ENCODE data around the gene ZGRF1. TPM values are rescaled to one million over a fixed set of nuclear protein-coding genes. Genes with fewer than 3 reads are reported as not detected.
A peak's percentile ranks its signal among the peaks of the same experiment; 100 is the strongest.

The ZGRF1 gene
- total and polyA plus RNA-seq, 2 donors (not counting 1 experiment from before 2014, with no cell fraction given): 4.6 to 13.0 TPM

- peaks cover 4 to 85% (median 80%) of the 10 kb centered on the region in 4 experiments for H3K27me3 ChIP-seq (replicated peaks in 1 of 4; ENCODE audit: control extremely low read depth in 1 of 4, control insufficient read depth in 3 of 4, insufficient read depth in 4 of 4, low read length in 3 of 4)
- ATAC-seq (ENCODE audit: low read depth) (peak; percentile 48), DNase-seq (peak; percentile 75)
- ChIA-PET CTCF (interaction anchor here (0.7 to 1.3 kb wide), 2 partner anchors 8 to 300 kb away, joined by 3 to 8 read pairs; no protein-coding TSS in a partner anchor), POLR2A (no interaction called here)
- peak overlapping the region; percentile 35 to 75 (median 60) for H3K4me3 ChIP-seq (ENCODE audit: control extremely low read depth in 1 of 5, extremely low read depth in 1 of 5, insufficient read depth in 1 of 5, low read depth in 2 of 5, low read length in 4 of 5)
- H4K20me1 ChIP-seq (ENCODE audit: control insufficient read depth, insufficient read depth, low read length, poor library complexity, severe bottlenecking): no peaks in the 10 kb centered on the region
- Mint-ChIP-seq H3K4me1 (peaks cover 56% of the 10 kb centered on the region), H3K27me3 (peaks cover 91% of the 10 kb centered on the region), H3K9me3 (ENCODE audit: insufficient read depth) (peaks cover 5% of the 10 kb centered on the region), H3K27ac (peak overlapping the region; percentile 66), H3K4me3 (peak overlapping the region; percentile 96)
- peaks cover 51 to 76% of the 10 kb centered on the region in 2 donors for H3K4me1 ChIP-seq (ENCODE audit: control insufficient read depth in 2 of 2, insufficient read depth in 2 of 2, low read length in 2 of 2)
- H3K36me3 ChIP-seq (replicated peaks in 1 of 2; ENCODE audit: control extremely low read depth in 1 of 2, control insufficient read depth in 1 of 2, extremely low read depth in 1 of 2, insufficient read depth in 2 of 2, low read length in 1 of 2): no peaks in the 10 kb centered on the region
- WGBS (ENCODE audit: insufficient coverage): under 1% methylated on average over 63 of the region's 96 CpGs
- H3K27ac ChIP-seq (ENCODE audit: low read length in 2 of 2): no peak overlapping the region
- intact Hi-C loops (cut with micrococcal nuclease): loop anchor here (1.0 to 10.0 kb wide), 3 partner anchors 8 to 1901 kb away; no protein-coding TSS in a partner anchor
- peaks cover 0 to 35% (median 17%) of the 10 kb centered on the region in 3 donors for H3K9me3 ChIP-seq (ENCODE audit: control extremely low read depth in 1 of 3, control insufficient read depth in 2 of 3, insufficient read depth in 1 of 3, low read length in 2 of 3)
- H2AFZ ChIP-seq (ENCODE audit: insufficient read depth, low read depth, low read length, poor library complexity, severe bottlenecking): peak overlapping the region; percentile 88
- H3K4me2 ChIP-seq (replicated peaks; ENCODE audit: low read depth, low read length, poor library complexity, severe bottlenecking): peak overlapping the region; percentile 98
- H3K9ac ChIP-seq (ENCODE audit: low read length): peak overlapping the region; percentile 75
- TF ChIP-seq EZH2 (IDR thresholded peaks at IDR 0.05; ENCODE audit: borderline replicate concordance, insufficient read depth, low read depth, low read length, poor library complexity, severe bottlenecking) (no peak), CTCF (IDR thresholded peaks at IDR 0.05) (no peak)
- H3K79me2 ChIP-seq (ENCODE audit: control insufficient read depth, insufficient read depth, low read length): no peaks in the 10 kb centered on the region
Observed at GRCh38 chr4:112515198-112516065, 121.3 kb downstream of the ZGRF1 start.

Data from B cell (primary cell).